ENCODE measurements around the gene LCP1. TPM values are rescaled to one million over a fixed set of nuclear protein-coding genes. Genes with fewer than 3 reads are reported as not detected.

Gene LCP1
- total and polyA plus RNA-seq, 5 donors = 3.2 to 33.0 (median 22.9) TPM

DNA sequence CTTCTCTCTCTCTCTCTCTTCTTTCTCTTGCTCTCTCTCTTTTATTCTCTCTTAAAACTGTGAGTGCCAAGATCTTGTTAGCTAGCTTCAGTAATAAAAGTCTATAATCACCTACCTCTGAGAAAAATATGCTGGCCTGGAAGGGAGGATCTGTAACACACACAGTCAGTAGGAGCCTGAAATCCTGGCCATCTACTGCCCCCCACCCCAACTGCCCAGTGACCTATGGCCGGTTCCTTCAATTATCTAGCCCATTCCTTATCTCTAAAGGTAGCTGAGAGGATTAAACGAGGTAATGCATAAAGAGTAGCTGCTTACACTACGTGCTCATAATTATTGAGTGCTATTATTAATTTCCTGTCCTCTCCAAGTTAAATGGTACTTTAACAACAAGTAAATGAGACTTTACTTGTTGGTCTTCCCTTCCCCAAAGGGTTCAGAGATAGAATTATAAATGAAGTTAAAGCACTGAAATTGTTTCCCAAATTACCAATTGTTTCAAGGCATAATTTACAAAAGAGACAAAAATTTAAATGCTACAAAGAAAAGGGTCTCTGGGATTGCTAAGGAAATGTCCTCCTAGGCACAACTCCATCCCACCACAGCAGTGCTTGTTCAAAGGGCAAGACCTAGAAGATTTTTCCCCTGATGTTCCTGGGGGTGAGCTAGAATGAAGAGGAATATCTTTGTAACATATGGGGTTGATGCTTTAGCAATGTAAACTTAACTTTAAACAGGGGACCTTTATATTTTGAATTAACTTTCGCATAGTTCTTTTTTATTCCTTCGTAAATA lies 1.8 kb downstream of the LCP1 start:
- ATAC-seq (no peak), DNase-seq (no peak)
- Histone ChIP-seq H3K9me3 (ENCODE audit: control insufficient read depth, low read length) (no peaks in the 10 kb centered on the region), H3K4me3 (ENCODE audit: low read length) (peak overlapping the region; percentile 39), H3K27me3 (ENCODE audit: control insufficient read depth, insufficient read depth) (no peaks in the 10 kb centered on the region), H3K27ac (ENCODE audit: low read length) (no peak overlapping the region), H3K4me1 (ENCODE audit: control insufficient read depth, insufficient read depth, low read length) (no peaks in the 10 kb centered on the region)
- intact Hi-C loops (cut with DNase I) = no loop called here
- 46% methylated on average over 5 of the region's 5 CpGs for WGBS

DNA sequence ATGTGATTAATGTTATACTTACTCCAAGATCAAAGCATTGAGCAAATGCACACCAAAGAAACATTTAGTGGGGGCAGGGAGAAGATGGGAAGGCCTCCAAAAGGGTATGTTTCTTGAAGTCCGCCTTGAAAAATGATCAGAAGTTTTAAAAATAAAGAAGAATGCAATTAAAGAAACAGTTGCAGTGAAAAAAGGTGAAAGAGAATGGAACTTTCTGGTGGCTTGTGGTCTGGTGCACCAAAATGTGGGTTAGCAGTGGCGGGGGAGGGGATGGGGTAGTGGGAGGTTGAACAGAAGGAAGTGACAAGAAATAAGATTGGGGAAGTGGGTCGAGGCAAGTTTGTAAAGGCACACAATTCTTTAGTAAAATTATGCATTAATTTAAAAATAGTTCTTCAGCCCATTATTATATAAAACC lies 2.5 kb downstream of the LCP1 start:
- ATAC-seq = no peak
- no peaks in the 10 kb centered on the region for H3K4me1 ChIP-seq (ENCODE audit: control insufficient read depth, insufficient read depth, low read length)
- no peaks in the 10 kb centered on the region for H3K27me3 ChIP-seq (ENCODE audit: control insufficient read depth, insufficient read depth)
- intact Hi-C loops (cut with DNase I) = no loop called here
- no peaks in the 10 kb centered on the region for H3K9me3 ChIP-seq (ENCODE audit: control insufficient read depth, low read length)
- 57% methylated on average over 3 of the region's 3 CpGs for whole genome bisulfite sequencing
- DNase-seq = peak; percentile 36 to 81 (median 75)
- H3K4me3 ChIP-seq (ENCODE audit: low read length) = no peak overlapping the region
- H3K27ac ChIP-seq (ENCODE audit: low read length) = no peak overlapping the region

DNA sequence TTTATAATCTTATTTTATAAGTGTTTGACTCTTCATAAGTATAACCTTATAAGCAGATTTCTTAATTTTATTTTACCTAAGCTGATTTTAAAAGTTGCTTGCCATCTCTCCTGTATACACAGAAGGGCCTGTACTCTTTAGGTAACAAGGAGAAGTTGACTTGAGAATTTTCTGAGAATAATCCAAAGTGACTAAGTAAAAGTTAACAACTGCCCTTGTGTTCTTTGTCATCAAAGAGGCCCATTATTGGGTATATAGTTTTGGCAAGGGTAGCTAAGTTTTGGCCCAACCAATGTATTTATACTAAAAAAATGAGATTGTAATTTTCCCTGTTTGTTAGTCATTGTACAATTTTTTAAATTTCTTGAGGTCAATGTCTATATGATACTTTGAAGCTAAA lies 3.2 kb downstream of the LCP1 start:
- H3K4me3 ChIP-seq (ENCODE audit: low read length) = no peak overlapping the region

DNA sequence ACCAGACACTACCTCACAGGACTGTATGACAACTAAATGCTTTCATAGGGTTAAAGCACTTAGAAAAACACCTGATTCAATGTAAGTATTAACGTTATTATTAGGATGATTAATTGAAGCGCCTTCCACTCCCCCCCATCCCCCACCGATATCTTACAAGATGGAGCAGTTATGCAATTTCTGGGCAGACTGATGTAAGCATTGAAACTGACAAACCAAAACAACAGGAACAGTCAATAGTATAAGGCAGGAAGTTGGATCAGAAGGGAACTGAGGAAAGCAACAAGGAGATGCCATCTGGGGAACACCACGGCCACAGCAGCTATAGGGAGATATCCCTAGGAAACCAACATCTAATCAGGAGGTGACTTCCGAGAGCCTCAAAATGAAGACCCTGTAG lies 3.8 kb downstream of the LCP1 start:
- H3K27me3 ChIP-seq (ENCODE audit: control insufficient read depth, insufficient read depth) = no peaks in the 10 kb centered on the region
- no peaks in the 10 kb centered on the region for H3K4me1 ChIP-seq (ENCODE audit: control insufficient read depth, insufficient read depth, low read length)
- intact Hi-C loops (cut with DNase I) = no loop called here
- ATAC-seq (peak in 1 of 2 donors; percentile 20), DNase-seq (peak in 1 of 3 donors; percentile 33)
- no peaks in the 10 kb centered on the region for H3K9me3 ChIP-seq (ENCODE audit: control insufficient read depth, low read length)
- H3K4me3 ChIP-seq (ENCODE audit: low read length) = no peak overlapping the region
- H3K27ac ChIP-seq (ENCODE audit: low read length) = no peak overlapping the region
- 64% methylated on average over 5 of the region's 5 CpGs for WGBS

More for the DNA sequence above, 3.2 kb downstream of the LCP1 start:
- intact Hi-C loops (cut with DNase I) = no loop called here
- ATAC-seq (no peak), DNase-seq (no peak)
- no peaks in the 10 kb centered on the region for H3K27me3 ChIP-seq (ENCODE audit: control insufficient read depth, insufficient read depth)
- no peaks in the 10 kb centered on the region for H3K4me1 ChIP-seq (ENCODE audit: control insufficient read depth, insufficient read depth, low read length)
- no peaks in the 10 kb centered on the region for H3K9me3 ChIP-seq (ENCODE audit: control insufficient read depth, low read length)
- H3K27ac ChIP-seq (ENCODE audit: low read length) = no peak overlapping the region

DNA sequence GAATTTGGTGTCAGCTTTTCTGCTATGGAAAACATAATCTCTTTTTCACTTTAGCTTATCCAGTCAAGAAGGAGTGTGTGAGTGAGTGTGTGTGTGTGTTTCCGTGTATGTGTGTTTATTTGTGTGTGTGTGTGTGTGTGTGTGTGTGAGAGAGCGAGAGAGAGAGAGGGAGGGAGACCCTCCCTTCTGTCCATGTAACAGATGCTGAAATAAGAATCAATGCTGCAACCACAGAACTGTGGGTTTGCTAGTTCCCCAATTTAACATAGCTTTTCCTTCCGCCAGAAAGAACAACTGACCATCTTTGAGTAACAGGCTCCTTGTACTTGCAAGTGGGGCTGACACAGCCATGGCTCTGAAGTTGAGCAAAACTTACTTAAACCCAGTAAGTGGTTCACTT lies 5.2 kb downstream of the LCP1 start:
- DNase-seq (peak in 1 of 3 donors; percentile 31), ATAC-seq (peak; percentile 48 to 63)
- Histone ChIP-seq H3K9me3 (ENCODE audit: control insufficient read depth, low read length) (no peaks in the 10 kb centered on the region), H3K4me1 (ENCODE audit: control insufficient read depth, insufficient read depth, low read length) (no peaks in the 10 kb centered on the region), H3K27ac (ENCODE audit: low read length) (no peak overlapping the region), H3K27me3 (ENCODE audit: control insufficient read depth, insufficient read depth) (no peaks in the 10 kb centered on the region), H3K4me3 (ENCODE audit: low read length) (no peak overlapping the region)
- WGBS = 49% methylated on average over 3 of the region's 3 CpGs
- intact Hi-C loops (cut with DNase I) = no loop called here

DNA sequence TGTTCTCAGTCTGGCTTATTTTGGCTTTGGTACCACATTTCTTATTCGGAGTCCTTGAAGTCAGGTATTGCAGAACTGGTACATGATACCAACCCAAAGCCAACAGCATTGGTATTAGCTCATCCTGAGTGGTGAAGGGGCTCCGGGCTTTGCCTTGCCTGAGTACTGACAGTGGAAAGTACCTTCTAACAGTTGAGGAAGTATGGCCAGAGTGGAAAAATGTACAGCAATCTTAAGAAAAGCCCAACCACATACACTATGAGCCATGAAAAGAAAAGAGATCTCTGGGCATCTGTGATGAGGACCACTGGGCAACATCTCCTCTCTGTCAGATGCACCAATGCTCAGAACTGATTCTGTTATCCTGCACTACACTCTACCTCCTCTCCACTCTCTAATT lies 8.3 kb downstream of the LCP1 start:
- H3K27ac ChIP-seq (ENCODE audit: low read length) = no peak overlapping the region
- peaks cover 4% of the 10 kb centered on the region for H3K4me1 ChIP-seq (ENCODE audit: control insufficient read depth, insufficient read depth, low read length)
- no peaks in the 10 kb centered on the region for H3K27me3 ChIP-seq (ENCODE audit: control insufficient read depth, insufficient read depth)
- no peak for DNase-seq
- intact Hi-C loops (cut with DNase I) = no loop called here
- H3K4me3 ChIP-seq (ENCODE audit: low read length) = no peak overlapping the region
- WGBS = 80% methylated on average over 2 of the region's 2 CpGs
- ATAC-seq = no peak
- no peaks in the 10 kb centered on the region for H3K9me3 ChIP-seq (ENCODE audit: control insufficient read depth, low read length)

DNA sequence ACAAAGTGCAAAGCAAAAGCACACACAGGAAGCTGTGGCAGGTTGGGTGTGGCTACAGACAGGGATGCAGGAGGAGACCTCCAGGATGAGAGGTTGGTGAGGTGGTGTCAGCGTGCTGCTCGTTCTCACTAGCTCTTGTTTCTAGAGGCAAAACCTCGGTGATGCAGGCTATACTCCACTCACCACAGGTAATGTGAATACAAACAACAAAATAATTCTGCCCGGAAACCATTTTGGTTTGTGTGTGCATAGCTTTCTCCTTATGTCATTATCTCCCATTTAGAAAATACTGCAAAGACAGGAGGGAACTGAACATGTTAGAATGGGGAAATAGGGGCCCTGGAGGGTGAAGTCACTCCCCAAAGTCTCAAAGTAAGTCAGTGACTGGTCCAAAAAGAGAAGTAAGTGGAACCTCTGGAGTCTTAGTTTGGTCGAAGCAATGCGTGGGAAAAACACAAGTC lies 9.4 kb downstream of the LCP1 start:
- ATAC-seq (peak in 1 of 2 donors; percentile 38), DNase-seq (peak in 1 of 3 donors; percentile 32)
- intact Hi-C loops (cut with DNase I) = no loop called here
- 79% methylated on average over 6 of the region's 6 CpGs for WGBS
- no peak overlapping the region for H3K27ac ChIP-seq (ENCODE audit: low read length)
- H3K9me3 ChIP-seq (ENCODE audit: control insufficient read depth, low read length) = no peaks in the 10 kb centered on the region
- no peaks in the 10 kb centered on the region for H3K27me3 ChIP-seq (ENCODE audit: control insufficient read depth, insufficient read depth)
- peaks cover 4% of the 10 kb centered on the region for H3K4me1 ChIP-seq (ENCODE audit: control insufficient read depth, insufficient read depth, low read length)
- H3K4me3 ChIP-seq (ENCODE audit: low read length) = no peak overlapping the region

DNA sequence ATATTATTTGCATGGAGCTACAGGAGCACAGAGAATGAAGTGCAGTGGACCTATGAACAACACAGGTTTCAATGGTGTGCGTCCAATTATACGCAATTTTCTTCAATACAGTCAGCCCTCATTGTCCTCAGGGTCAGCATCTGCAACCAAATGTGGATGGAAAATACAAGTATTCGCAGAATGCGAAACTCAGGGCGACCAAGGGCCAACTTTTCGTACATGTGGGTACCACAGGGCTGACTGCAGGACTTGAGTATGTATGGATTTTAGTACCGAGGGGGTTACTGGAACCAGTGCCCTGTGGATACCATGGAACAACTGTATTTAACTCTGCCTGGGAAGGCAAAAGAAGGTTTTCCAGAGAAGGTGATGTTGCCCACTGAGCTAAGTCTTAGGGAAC lies 10.2 kb downstream of the LCP1 start:
- Histone ChIP-seq H3K27me3 (ENCODE audit: control insufficient read depth, insufficient read depth) (no peaks in the 10 kb centered on the region), H3K4me3 (ENCODE audit: low read length) (no peak overlapping the region), H3K4me1 (ENCODE audit: control insufficient read depth, insufficient read depth, low read length) (peaks cover 4% of the 10 kb centered on the region), H3K27ac (ENCODE audit: low read length) (no peak overlapping the region), H3K9me3 (ENCODE audit: control insufficient read depth, low read length) (no peaks in the 10 kb centered on the region)
- no peak for DNase-seq
- WGBS = 95% methylated on average over 7 of the region's 7 CpGs
- intact Hi-C loops (cut with DNase I) = no loop called here
- ATAC-seq = no peak

DNA sequence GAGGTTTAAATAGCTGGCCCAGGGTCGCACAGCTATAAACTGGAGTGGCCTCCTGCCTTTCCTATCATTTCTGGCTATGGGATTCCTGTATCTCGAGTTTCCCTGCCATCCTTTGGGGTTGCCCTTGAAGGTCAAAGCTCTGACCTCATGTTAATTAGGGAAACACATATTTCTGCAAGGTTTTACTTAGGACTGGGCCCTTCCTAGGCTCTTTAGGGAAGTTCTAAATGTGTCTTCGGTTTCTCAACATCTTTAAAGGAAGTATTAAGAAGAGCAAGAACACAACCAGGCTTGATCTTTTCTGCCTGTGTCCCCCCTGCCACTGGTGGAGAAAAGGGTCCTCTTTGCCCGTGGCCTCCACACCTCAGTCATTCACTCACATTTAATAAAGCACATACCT lies 10.8 kb downstream of the LCP1 start:
- no peak overlapping the region for H3K27ac ChIP-seq (ENCODE audit: low read length)
- no peaks in the 10 kb centered on the region for H3K9me3 ChIP-seq (ENCODE audit: control insufficient read depth, low read length)
- DNase-seq = no peak
- peak; percentile 40 to 59 for ATAC-seq
- no peak overlapping the region for H3K4me3 ChIP-seq (ENCODE audit: low read length)
- H3K27me3 ChIP-seq (ENCODE audit: control insufficient read depth, insufficient read depth) = no peaks in the 10 kb centered on the region
- WGBS = 59% methylated on average over 4 of the region's 4 CpGs
- intact Hi-C loops (cut with DNase I) = no loop called here
- H3K4me1 ChIP-seq (ENCODE audit: control insufficient read depth, insufficient read depth, low read length) = peaks cover 4% of the 10 kb centered on the region

DNA sequence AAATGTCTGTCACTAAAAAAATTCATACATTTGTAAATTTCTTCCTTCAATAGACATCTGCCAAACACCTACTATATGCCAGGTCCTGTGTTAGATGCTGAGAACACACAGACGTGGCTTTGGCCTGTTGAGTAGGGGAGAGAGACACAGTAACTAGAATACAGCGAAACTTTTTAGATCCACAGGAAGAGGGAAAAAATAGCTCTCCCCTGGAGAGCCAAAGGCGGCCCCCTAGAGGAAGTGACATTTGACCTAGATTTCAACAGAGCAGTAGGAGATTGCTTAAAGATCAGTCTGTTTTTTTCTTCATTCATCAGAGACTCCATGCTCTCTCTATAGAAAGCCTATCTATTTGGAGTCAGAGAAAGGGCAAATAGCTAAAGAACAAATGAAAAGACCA lies 11.3 kb downstream of the LCP1 start:
- WGBS = 36% methylated on average over 3 of the region's 3 CpGs
- DNase-seq = no peak
- Histone ChIP-seq H3K27me3 (ENCODE audit: control insufficient read depth, insufficient read depth) (no peaks in the 10 kb centered on the region), H3K9me3 (ENCODE audit: control insufficient read depth, low read length) (no peaks in the 10 kb centered on the region), H3K27ac (ENCODE audit: low read length) (no peak overlapping the region), H3K4me3 (ENCODE audit: low read length) (no peak overlapping the region), H3K4me1 (ENCODE audit: control insufficient read depth, insufficient read depth, low read length) (peaks cover 4% of the 10 kb centered on the region)
- peak; percentile 34 to 77 for ATAC-seq
- intact Hi-C loops (cut with DNase I) = no loop called here

DNA sequence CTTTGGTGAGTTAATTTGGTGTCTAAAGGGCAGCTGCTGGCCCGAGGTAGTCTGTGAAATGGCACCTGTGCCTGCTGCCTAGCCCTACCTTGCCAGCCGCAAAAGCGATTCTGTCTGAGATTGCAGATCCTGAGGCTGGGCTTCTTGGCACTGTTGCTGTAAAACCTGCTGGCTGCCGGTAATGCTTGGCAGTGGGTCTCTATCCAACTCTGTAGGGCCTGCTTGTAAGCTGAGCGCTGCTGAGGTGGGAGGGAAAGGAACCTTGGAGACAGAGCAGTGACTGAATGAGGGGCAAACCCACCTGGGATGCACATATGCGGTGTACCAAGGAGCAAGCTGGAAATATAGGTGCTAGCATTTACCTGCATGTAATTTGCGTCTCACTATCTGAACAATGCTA lies 11.7 kb downstream of the LCP1 start:
- WGBS = 71% methylated on average over 7 of the region's 7 CpGs
- H3K27me3 ChIP-seq (ENCODE audit: control insufficient read depth, insufficient read depth) = no peaks in the 10 kb centered on the region
- intact Hi-C loops (cut with DNase I) = no loop called here
- peaks cover 4% of the 10 kb centered on the region for H3K4me1 ChIP-seq (ENCODE audit: control insufficient read depth, insufficient read depth, low read length)
- H3K27ac ChIP-seq (ENCODE audit: low read length) = no peak overlapping the region
- no peaks in the 10 kb centered on the region for H3K9me3 ChIP-seq (ENCODE audit: control insufficient read depth, low read length)
- no peak overlapping the region for H3K4me3 ChIP-seq (ENCODE audit: low read length)
- no peak for ATAC-seq
- no peak for DNase-seq

All from right cardiac atrium (tissue), 5 donors.